ENCODE measurements around the gene CASKIN1.
A peak's percentile ranks its signal among the peaks of the same experiment; 100 is the strongest.

The CASKIN1 gene

GRCh38 chr16:2210386-2211365 is 14.3 kb upstream of the CASKIN1 start, which contains the start of gene BRICD5:
BRICD5 (minus strand) TSS chr16:2210863; CDS start chr16:2210833, 30 bp downstream.
- Histone ChIP-seq H3K9me3 (ENCODE audit: insufficient read depth, low read length) (no peaks in the 10 kb centered on the region), H3K36me3 (ENCODE audit: insufficient read depth, insufficient read length, low read length) (peaks cover 76% of the 10 kb centered on the region), H3K27me3 (ENCODE audit: insufficient read depth, insufficient read length) (no peaks in the 10 kb centered on the region), H3K4me1 (ENCODE audit: insufficient read depth, insufficient read length) (peaks cover 36% of the 10 kb centered on the region), H3K9ac (ENCODE audit: insufficient read length, low read depth) (peak within 1 kb of the TSS; percentile 51), H3K4me3 (ENCODE audit: insufficient read length, low read depth) (no peak within 1 kb of the TSS)
- DNase-seq (ENCODE audit: low read depth, low spot score): no peak
- TF ChIP-seq SUZ12 (IDR thresholded peaks at IDR 0.05; ENCODE audit: extremely low read depth, insufficient read depth, insufficient read length) (no peak), ZNF274 (IDR thresholded peaks at IDR 0.05; ENCODE audit: low read depth, low read length) (no peak), YY1 (IDR thresholded peaks at IDR 0.05; ENCODE audit: insufficient read depth, insufficient read length) (no peak)

GRCh38 chr16:2210009-2210332 is 13.6 kb upstream of the CASKIN1 start:
- peak overlapping the region; percentile 51 for H3K9ac ChIP-seq (ENCODE audit: insufficient read length, low read depth)
- no peaks in the 10 kb centered on the region for H3K27me3 ChIP-seq (ENCODE audit: insufficient read depth, insufficient read length)
- H3K4me1 ChIP-seq (ENCODE audit: insufficient read depth, insufficient read length): peaks cover 36% of the 10 kb centered on the region
- TF ChIP-seq SUZ12 (IDR thresholded peaks at IDR 0.05; ENCODE audit: extremely low read depth, insufficient read depth, insufficient read length) (no peak), ZNF274 (IDR thresholded peaks at IDR 0.05; ENCODE audit: low read depth, low read length) (no peak), YY1 (IDR thresholded peaks at IDR 0.05; ENCODE audit: insufficient read depth, insufficient read length) (no peak)
- peaks cover 76% of the 10 kb centered on the region for H3K36me3 ChIP-seq (ENCODE audit: insufficient read depth, insufficient read length, low read length)
- DNase-seq (ENCODE audit: low read depth, low spot score): no peak
- H3K4me3 ChIP-seq (ENCODE audit: insufficient read length, low read depth): no peak overlapping the region
- H3K9me3 ChIP-seq (ENCODE audit: insufficient read depth, low read length): no peaks in the 10 kb centered on the region

- peaks cover 36% of the 10 kb centered on the region for H3K4me1 ChIP-seq (ENCODE audit: insufficient read depth, insufficient read length)
- H3K4me3 ChIP-seq (ENCODE audit: insufficient read length, low read depth): no peak overlapping the region
- TF ChIP-seq ZNF274 (IDR thresholded peaks at IDR 0.05; ENCODE audit: low read depth, low read length): no peak
- no peaks in the 10 kb centered on the region for H3K27me3 ChIP-seq (ENCODE audit: insufficient read depth, insufficient read length)
- DNase-seq (ENCODE audit: low read depth, low spot score): no peak
- peaks cover 76% of the 10 kb centered on the region for H3K36me3 ChIP-seq (ENCODE audit: insufficient read depth, insufficient read length, low read length)
- H3K9ac ChIP-seq (ENCODE audit: insufficient read length, low read depth): peak overlapping the region; percentile 35
- no peaks in the 10 kb centered on the region for H3K9me3 ChIP-seq (ENCODE audit: insufficient read depth, low read length)
Measured at GRCh38 chr16:2209258-2210008, 13.0 kb upstream of the CASKIN1 start.

GRCh38 chr16:2208772-2209171 is 12.4 kb upstream of the CASKIN1 start:
- no peak for TF ChIP-seq YY1 (IDR thresholded peaks at IDR 0.05; ENCODE audit: insufficient read depth, insufficient read length)
- TF ChIP-seq SUZ12 (IDR thresholded peaks at IDR 0.05; ENCODE audit: extremely low read depth, insufficient read depth, insufficient read length): no peak
- TF ChIP-seq ZNF274 (IDR thresholded peaks at IDR 0.05; ENCODE audit: low read depth, low read length): no peak
- peaks cover 36% of the 10 kb centered on the region for H3K4me1 ChIP-seq (ENCODE audit: insufficient read depth, insufficient read length)

GRCh38 chr16:2208308-2208707 is 11.9 kb upstream of the CASKIN1 start:
- no peak overlapping the region for H3K9ac ChIP-seq (ENCODE audit: insufficient read length, low read depth)
- no peak for DNase-seq (ENCODE audit: low read depth, low spot score)
- peaks cover 36% of the 10 kb centered on the region for H3K4me1 ChIP-seq (ENCODE audit: insufficient read depth, insufficient read length)
- no peak for TF ChIP-seq ZNF274 (IDR thresholded peaks at IDR 0.05; ENCODE audit: low read depth, low read length)
- no peak for TF ChIP-seq YY1 (IDR thresholded peaks at IDR 0.05; ENCODE audit: insufficient read depth, insufficient read length)
- no peak for TF ChIP-seq SUZ12 (IDR thresholded peaks at IDR 0.05; ENCODE audit: extremely low read depth, insufficient read depth, insufficient read length)
- no peaks in the 10 kb centered on the region for H3K27me3 ChIP-seq (ENCODE audit: insufficient read depth, insufficient read length)
- H3K4me3 ChIP-seq (ENCODE audit: insufficient read length, low read depth): no peak overlapping the region
- peaks cover 71% of the 10 kb centered on the region for H3K36me3 ChIP-seq (ENCODE audit: insufficient read depth, insufficient read length, low read length)
- H3K9me3 ChIP-seq (ENCODE audit: insufficient read depth, low read length): no peaks in the 10 kb centered on the region

More at GRCh38 chr16:2208772-2209171, 12.4 kb upstream of the CASKIN1 start:
- H3K36me3 ChIP-seq (ENCODE audit: insufficient read depth, insufficient read length, low read length): peaks cover 76% of the 10 kb centered on the region
- DNase-seq (ENCODE audit: low read depth, low spot score): no peak
- no peaks in the 10 kb centered on the region for H3K9me3 ChIP-seq (ENCODE audit: insufficient read depth, low read length)
- no peak overlapping the region for H3K4me3 ChIP-seq (ENCODE audit: insufficient read length, low read depth)
- no peak overlapping the region for H3K9ac ChIP-seq (ENCODE audit: insufficient read length, low read depth)
- no peaks in the 10 kb centered on the region for H3K27me3 ChIP-seq (ENCODE audit: insufficient read depth, insufficient read length)

- H3K4me3 ChIP-seq (ENCODE audit: insufficient read length, low read depth): no peak overlapping the region
- H3K27me3 ChIP-seq (ENCODE audit: insufficient read depth, insufficient read length): no peaks in the 10 kb centered on the region
- no peak for DNase-seq (ENCODE audit: low read depth, low spot score)
- H3K4me1 ChIP-seq (ENCODE audit: insufficient read depth, insufficient read length): peaks cover 33% of the 10 kb centered on the region
- H3K9me3 ChIP-seq (ENCODE audit: insufficient read depth, low read length): no peaks in the 10 kb centered on the region
- TF ChIP-seq ZNF274 (IDR thresholded peaks at IDR 0.05; ENCODE audit: low read depth, low read length) (no peak), YY1 (IDR thresholded peaks at IDR 0.05; ENCODE audit: insufficient read depth, insufficient read length) (no peak), SUZ12 (IDR thresholded peaks at IDR 0.05; ENCODE audit: extremely low read depth, insufficient read depth, insufficient read length) (no peak)
- H3K9ac ChIP-seq (ENCODE audit: insufficient read length, low read depth): no peak overlapping the region
- H3K36me3 ChIP-seq (ENCODE audit: insufficient read depth, insufficient read length, low read length): peaks cover 67% of the 10 kb centered on the region
Measured at GRCh38 chr16:2207872-2208271, 11.5 kb upstream of the CASKIN1 start.

Measured in NT2/D1 (cell line).